Cortex of kidney (tissue), 1 donor: ENCODE measurements around the gene CA9.

Experiments
- DNase-seq: peaks from one replicate; lab custom pipeline; 2025; lab: John Stamatoyannopoulos, UW

The CA9 gene

GRCh38 chr9:35675732-35676392 lies 2.1 kb downstream of the CA9 start:
- DNase-seq = no peak

DNA sequence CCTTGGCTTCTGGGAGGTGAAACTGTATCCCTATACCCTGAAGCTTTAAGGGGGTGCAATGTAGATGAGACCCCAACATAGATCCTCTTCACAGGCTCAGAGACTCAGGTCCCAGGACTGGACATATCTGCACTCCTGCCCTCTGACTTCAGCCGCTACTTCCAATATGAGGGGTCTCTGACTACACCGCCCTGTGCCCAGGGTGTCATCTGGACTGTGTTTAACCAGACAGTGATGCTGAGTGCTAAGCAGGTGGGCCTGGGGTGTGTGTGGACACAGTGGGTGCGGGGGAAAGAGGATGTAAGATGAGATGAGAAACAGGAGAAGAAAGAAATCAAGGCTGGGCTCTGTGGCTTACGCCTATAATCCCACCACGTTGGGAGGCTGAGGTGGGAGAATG lies 5.4 kb downstream of the CA9 start:
- DNase-seq = no peak

GRCh38 chr9:35679766-35680330 lies 6.1 kb downstream of the CA9 start:
- DNase-seq = no peak

GRCh38 chr9:35680331-35681105 lies 6.8 kb downstream of the CA9 start:
- no peak for DNase-seq

DNA sequence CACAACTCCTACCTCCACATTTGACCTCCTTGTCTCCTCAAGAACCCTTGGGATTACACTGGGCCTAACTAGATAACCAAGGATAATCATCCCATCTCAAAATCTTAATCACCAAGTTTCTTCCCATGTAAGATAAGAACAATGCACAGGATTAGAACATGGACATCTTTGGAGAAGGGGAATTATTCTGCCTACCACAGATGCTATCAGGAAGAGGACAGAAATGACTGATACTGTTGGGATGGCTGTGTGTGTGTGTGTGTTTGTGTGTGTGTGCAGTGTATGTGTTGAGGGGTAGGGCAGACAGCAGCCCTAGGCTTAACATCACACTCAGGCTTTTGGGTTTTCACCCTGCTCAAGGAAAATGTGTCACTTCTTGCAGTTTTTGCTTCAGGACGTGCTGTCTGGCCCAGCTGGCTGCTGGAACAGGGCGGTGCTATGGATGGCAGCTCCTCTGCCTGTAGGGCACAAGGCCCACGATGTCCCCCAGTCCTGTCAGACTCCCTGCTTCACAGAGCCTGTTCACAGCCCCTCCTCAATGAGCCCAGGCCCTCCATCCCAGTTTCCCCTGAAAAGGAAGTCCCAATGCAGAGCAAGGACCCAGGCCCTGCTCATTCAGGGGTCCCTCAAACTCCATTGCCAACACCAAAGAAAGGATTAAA lies 7.7 kb downstream of the CA9 start:
- DNase-seq = no peak

GRCh38 chr9:35682051-35682450 lies 8.3 kb downstream of the CA9 start:
- DNase-seq = no peak

GRCh38 chr9:35682520-35683315 lies 9.0 kb downstream of the CA9 start:
- no peak for DNase-seq

DNA sequence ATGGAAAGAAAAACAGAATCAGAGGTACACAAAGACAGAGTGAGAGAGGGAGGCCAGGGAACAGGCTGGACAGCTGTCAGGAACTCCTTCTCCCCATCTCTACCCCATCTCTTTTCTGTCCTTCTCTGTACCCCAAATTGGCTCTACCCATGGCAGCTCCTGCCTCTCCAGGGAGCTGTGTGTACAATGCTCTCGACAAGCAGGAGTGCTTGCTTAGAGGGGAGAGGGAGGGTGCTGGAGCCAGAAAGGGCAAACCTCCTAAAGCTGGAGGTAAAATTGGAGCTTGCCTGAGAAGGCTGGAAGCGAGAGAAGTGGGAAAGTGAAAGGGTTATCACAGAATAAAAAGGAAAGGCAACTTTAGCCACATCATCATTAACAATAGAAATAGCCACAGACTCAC lies 9.6 kb downstream of the CA9 start:
- DNase-seq = no peak

DNA sequence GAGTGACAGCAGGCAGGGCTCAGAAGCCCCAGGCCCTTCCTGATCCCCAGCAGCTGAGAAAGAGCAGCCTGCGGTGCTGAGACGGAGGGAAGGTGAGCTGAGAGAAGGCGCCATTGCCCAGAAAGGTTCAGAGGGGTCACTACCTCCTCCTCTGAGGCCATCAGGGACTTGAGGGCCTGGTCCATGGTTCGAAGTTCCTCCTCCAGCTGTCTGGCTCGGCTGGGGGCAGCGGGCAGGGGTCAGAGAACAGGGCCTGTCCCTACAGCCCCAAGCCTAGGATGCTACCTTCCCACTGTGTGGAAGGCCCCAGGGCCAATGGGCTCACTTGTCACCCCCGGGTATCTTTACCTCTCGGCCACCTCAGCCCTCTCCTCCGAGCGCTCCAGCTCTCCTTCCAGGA lies 11.2 kb downstream of the CA9 start:
- no peak for DNase-seq

DNA sequence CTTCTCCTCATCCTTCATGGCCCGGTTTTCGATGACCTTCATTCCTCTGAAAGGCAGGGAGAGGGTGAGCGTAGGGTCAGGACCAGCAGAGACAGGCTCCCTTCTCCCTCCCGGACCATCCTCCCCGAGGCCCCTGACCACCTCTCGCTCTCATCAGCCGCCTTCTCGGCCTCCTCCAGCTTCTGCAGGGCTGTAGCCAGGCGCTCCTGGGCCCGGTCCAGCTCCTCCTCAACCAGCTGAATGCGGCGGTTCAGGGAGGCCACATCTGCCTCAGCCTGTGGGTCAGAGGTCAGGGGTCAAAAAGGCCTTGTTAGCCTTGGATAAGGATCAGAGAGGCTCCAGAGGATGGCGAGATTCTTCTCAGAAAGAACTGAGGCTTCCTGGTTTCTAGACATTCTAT lies 11.8 kb downstream of the CA9 start:
- DNase-seq = no peak

DNA sequence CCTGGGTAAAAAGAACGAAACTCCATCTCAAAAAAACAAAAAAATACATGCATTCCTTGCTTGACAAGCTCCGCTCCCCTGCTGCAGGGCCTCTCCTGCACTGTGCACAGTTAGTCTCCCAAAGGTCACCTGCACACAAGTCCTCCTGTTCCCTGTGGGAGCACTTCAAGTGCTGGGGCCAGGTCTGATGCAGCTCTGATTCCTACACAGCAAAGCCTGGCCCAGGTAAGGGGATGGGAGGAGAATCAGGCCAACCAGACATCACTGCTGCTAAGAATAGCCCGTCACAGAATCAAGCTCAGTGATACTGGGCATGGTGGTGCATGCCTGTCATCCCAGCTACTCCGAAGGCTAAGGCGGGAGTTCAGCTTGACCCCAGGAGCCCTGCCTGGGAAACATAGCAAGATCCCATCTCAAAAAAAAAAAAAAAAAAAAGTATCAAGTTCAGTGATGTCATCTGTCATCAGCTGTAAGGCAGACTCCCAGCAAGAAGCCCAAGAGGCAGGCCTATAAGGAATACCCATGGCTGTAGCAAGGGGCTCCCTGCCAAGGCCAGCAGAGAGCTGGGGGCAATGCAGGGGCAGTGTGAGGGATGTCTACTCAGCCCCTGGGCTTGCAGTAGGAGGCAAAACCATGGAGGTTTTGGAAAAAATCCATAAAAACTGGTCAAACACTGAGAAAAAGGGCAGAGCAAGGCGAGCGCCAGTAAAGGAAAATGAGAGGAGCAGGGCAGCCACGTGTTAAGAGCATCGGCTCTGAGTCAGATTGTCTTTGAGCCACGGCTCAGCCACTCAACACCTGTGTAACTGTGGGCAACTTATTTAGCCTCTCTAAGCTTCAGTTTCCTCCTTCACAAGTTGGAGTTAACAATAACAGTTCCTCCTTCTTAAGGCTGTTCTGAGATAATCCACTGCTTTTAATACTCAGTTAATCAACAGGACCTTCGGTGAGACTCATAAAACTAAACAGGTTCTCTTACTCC lies 12.8 kb downstream of the CA9 start:
- DNase-seq = no peak

GRCh38 chr9:35687306-35687705 lies 13.6 kb downstream of the CA9 start:
- DNase-seq = no peak

DNA sequence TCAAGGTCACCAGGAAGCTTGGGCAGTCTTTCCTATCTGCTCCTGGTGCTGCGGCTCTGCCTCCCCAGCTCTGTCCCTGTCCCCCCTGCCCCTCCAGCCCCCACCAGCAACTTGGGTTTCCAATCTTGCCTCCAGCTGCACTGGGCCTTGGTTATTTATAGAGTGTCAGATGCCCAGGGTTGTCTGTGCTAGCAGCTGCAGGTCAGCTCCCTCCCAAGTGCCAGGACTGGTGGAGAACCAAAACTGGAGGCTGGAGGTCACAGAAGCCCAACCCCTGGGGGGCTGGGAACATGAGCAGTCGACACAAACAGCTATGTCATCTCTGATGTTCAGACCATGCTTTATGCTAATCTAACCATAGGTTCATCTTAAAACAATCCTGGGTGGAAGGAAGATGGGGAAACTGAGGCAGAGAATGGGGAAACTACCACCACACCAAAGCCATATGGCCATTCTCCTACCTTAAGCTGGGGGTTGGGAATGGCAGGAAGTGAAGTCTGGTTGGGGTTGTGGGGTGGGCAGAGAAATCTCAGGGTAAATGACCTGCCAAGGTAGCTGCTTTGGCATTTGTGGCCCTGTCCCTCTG lies 14.3 kb downstream of the CA9 start:
- no peak for DNase-seq

- DNase-seq = no peak
Observed at GRCh38 chr9:35688558-35689541, 15.1 kb downstream of the CA9 start.

DNA sequence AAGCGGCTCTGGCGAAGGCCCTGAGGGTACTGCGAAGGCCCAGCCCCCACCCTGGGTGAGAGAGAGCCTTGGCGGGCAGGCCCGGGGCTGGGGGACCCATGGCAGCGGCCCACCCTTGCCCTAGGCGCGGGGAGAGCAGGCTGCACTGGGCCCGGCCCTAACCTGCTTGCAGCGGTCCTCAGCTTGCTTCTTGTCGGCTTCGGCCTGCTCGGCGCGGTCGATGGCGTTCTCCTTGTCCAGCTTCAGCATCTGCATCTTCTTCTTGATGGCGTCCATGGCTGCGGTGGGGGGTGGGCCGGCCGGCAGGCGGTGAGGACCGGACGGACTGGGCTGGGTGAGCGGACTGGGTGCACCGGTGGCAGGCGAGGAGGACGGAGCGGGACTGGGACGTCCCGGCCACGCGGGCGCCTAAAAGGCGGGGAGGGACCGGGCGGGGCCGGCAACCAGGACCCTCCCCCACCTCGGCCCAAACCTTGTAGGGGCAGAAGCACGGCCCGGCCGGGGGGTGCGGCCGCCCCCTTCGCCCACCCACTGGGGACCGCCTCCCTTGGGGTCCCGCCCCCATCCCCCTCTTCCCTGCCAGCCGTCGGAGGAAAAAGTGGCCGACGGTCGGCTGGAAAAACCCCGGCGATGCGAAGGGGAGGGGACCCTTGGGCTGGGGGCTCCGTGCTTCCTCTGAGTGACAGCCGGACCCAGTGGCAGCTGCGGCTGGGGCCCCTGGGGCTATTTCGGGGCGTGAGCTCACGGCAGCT lies 16.0 kb downstream of the CA9 start, which contains the start of gene TPM2:
Gene TPM2 (minus strand): TSS at position 384 of the 752 bp plus-strand sequence. CDS start 108 bp downstream, at position 276.
- no peak for DNase-seq

DNA sequence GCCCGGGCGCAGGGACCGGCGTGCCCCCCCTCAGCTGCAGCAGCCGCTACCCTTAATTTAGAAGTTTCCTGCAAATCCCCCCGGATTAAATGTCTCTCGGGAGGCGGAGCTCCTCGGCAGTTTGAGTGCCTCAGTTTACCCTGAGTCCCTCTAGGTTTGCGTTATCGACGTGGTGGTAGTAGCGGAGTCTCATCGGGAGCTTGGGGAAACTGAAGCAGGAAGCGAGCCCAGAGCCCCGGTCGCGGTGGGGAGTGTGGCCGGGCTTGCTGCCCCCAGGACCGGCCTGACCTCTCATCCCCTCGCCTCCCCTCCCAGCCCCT lies 16.5 kb downstream of the CA9 start:
- DNase-seq = no peak

- no peak for DNase-seq
Observed at GRCh38 chr9:35690614-35691333, 17.0 kb downstream of the CA9 start.

GRCh38 chr9:35691334-35691650 lies 17.6 kb downstream of the CA9 start:
- no peak for DNase-seq
